Fibroblast of lung (primary cell): ENCODE results near the gene FGF1. TPM values are rescaled to one million over a fixed set of nuclear protein-coding genes. Genes with fewer than 3 reads are reported as not detected.
A peak's percentile ranks its signal among the peaks of the same experiment; 100 is the strongest.

Source experiments
- DNase-seq, 2 donors: peaks; one replicate each; pipeline versions ENCODE4 v3.0.0 to v3.0.0-alpha.2; 2010; ENCODE audit warnings: low read depth in 2 of 2
- H2AFZ ChIP-seq: 2 replicates; pipeline ENCODE4 v1.5.1; 2012; ENCODE audit warnings: low read length, control low read depth, inconsistent platforms
- H3K27ac ChIP-seq: 2 replicates; pipeline ENCODE4 v1.5.1; 2011; ENCODE audit warnings: low read length, control low read depth; ENCODE audit not compliant: insufficient read depth
- H3K27me3 ChIP-seq: 2 replicates; pipeline ENCODE4 v1.5.1; 2011; ENCODE audit warnings: mild to moderate bottlenecking, low read length; ENCODE audit not compliant: control insufficient read depth, insufficient read depth
- H3K36me3 ChIP-seq: 2 replicates; pipeline ENCODE4 v1.5.1; 2011; ENCODE audit warnings: low read length; ENCODE audit not compliant: control insufficient read depth, insufficient read depth
- H3K4me1 ChIP-seq: 2 replicates; pipeline ENCODE4 v1.5.1; 2011; ENCODE audit warnings: low read length; ENCODE audit not compliant: control insufficient read depth, insufficient read depth; ENCODE audit errors: extremely low read depth
- H3K4me2 ChIP-seq: 2 replicates; pipeline ENCODE4 v1.5.1; 2011; ENCODE audit warnings: low read length, control low read depth; ENCODE audit not compliant: insufficient read depth; ENCODE audit errors: extremely low read depth
- H3K4me3 ChIP-seq, 4 experiments: fragments of 200-600 bp in 1 of 4; sonication (generic) in 1 of 4; replicated peaks in 1 of 4; 2 replicates each; pipeline ENCODE4 v1.5.1; 2011 to 2016; ENCODE audit warnings: low read length in 4 of 4, low read depth in 3 of 4, mild to moderate bottlenecking in 3 of 4, control low read depth in 2 of 4, inconsistent platforms in 1 of 4, mixed read lengths in 1 of 4; ENCODE audit not compliant: insufficient read depth in 1 of 4; ENCODE audit errors: control extremely low read depth in 1 of 4
- H3K79me2 ChIP-seq: 2 replicates; pipeline ENCODE4 v1.5.1; 2012; ENCODE audit warnings: mild to moderate bottlenecking, low read length, inconsistent platforms; ENCODE audit not compliant: control insufficient read depth, insufficient read depth
- H3K9ac ChIP-seq: 2 replicates; pipeline ENCODE4 v1.5.1; 2011; ENCODE audit warnings: mild to moderate bottlenecking, low read length, control low read depth; ENCODE audit not compliant: insufficient read depth
- H3K9me3 ChIP-seq: 2 replicates; pipeline ENCODE4 v1.5.1; 2012; ENCODE audit warnings: low read depth, low read length; ENCODE audit not compliant: control insufficient read depth, insufficient read depth
- H4K20me1 ChIP-seq: 2 replicates; pipeline ENCODE4 v1.5.1; 2011; ENCODE audit warnings: low read length; ENCODE audit not compliant: control insufficient read depth, insufficient read depth; ENCODE audit errors: extremely low read depth
- CTCF ChIP-seq, 2 donors: IDR thresholded peaks in 1 of 2; conservative IDR thresholded peaks in 1 of 2; 1 replicate in 1 of 2; 2 replicates in 1 of 2; pipeline ENCODE4 v1.5.1; 2011 to 2012; ENCODE audit warnings: low read length in 2 of 2, control low read depth in 1 of 2, inconsistent platforms in 1 of 2, low read depth in 1 of 2, mild to moderate bottlenecking in 1 of 2
- EZH2 ChIP-seq: IDR thresholded peaks from 2 replicates; pipeline ENCODE4 v1.5.1; 2012; ENCODE audit warnings: low read length, control low read depth, mild to moderate bottlenecking; ENCODE audit errors: missing control alignments
- polyA plus RNA-seq, 2 donors: library from polyadenylated mRNA; depleted of rRNA in 1 of 2; stranded (reverse) in 1 of 2; unstranded in 1 of 2; fragments of >200 nt; gene quantifications; 2 replicates each; pipeline ENCODE4 v1.2.1, GENCODE V29; 2011 to 2012; ENCODE audit warnings: missing spikeins in 1 of 2
- total RNA-seq: library from RNA; depleted of rRNA; stranded (reverse); fragments of >200 nt; gene quantifications from 2 replicates; pipeline ENCODE4 v1.2.1, GENCODE V29; 2014

Gene FGF1
- total and polyA plus RNA-seq, 2 donors (not counting 1 experiment from before 2014, with no cell fraction given) = 3.5 to 17.7 TPM

- peak overlapping the region; percentile 19 for H3K4me2 ChIP-seq
- H3K27me3 ChIP-seq = no peaks in the 10 kb centered on the region
- H3K9ac ChIP-seq = no peak overlapping the region
- peaks cover 5% of the 10 kb centered on the region for H3K4me1 ChIP-seq
- DNase-seq = no peak
- no peak overlapping the region for H3K4me3 ChIP-seq
- no peaks in the 10 kb centered on the region for H3K9me3 ChIP-seq
- no peaks in the 10 kb centered on the region for H4K20me1 ChIP-seq
- H3K79me2 ChIP-seq = no peaks in the 10 kb centered on the region
- H2AFZ ChIP-seq = no peak overlapping the region
- TF ChIP-seq EZH2 (no peak), CTCF (conservative IDR thresholded peaks at IDR 0.05 in 1 of 2, IDR thresholded peaks at IDR 0.05 in 1 of 2; ENCODE audit: low read depth in 1 of 2, low read length in 2 of 2) (no peak)
- H3K27ac ChIP-seq = no peak overlapping the region
- no peaks in the 10 kb centered on the region for H3K36me3 ChIP-seq
Measured at GRCh38 chr5:142561029-142561428, 124.9 kb downstream of the FGF1 start.

GRCh38 chr5:142552107-142552506 lies 133.8 kb downstream of the FGF1 start:
- H3K9ac ChIP-seq = no peak overlapping the region
- H3K4me1 ChIP-seq = peaks cover 4% of the 10 kb centered on the region
- H3K4me2 ChIP-seq = no peak overlapping the region
- TF ChIP-seq CTCF (conservative IDR thresholded peaks at IDR 0.05 in 1 of 2, IDR thresholded peaks at IDR 0.05 in 1 of 2; ENCODE audit: low read depth in 1 of 2, low read length in 2 of 2) (no peak), EZH2 (no peak)
- H2AFZ ChIP-seq = peak overlapping the region; percentile 69
- no peaks in the 10 kb centered on the region for H3K27me3 ChIP-seq
- no peak overlapping the region for H3K27ac ChIP-seq
- no peak for DNase-seq
- H3K36me3 ChIP-seq = no peaks in the 10 kb centered on the region
- no peaks in the 10 kb centered on the region for H3K9me3 ChIP-seq
- no peaks in the 10 kb centered on the region for H3K79me2 ChIP-seq
- H3K4me3 ChIP-seq = no peak overlapping the region
- no peaks in the 10 kb centered on the region for H4K20me1 ChIP-seq

- peak overlapping the region; percentile 20 to 48 (median 32) for H3K4me3 ChIP-seq
- no peak for DNase-seq
- H3K9me3 ChIP-seq = no peaks in the 10 kb centered on the region
- peak overlapping the region; percentile 69 for H2AFZ ChIP-seq
- peaks cover 4% of the 10 kb centered on the region for H3K4me1 ChIP-seq
- H3K9ac ChIP-seq = peak overlapping the region; percentile 36
- H3K36me3 ChIP-seq = no peaks in the 10 kb centered on the region
- no peaks in the 10 kb centered on the region for H4K20me1 ChIP-seq
- H3K4me2 ChIP-seq = peak overlapping the region; percentile 77
- no peaks in the 10 kb centered on the region for H3K79me2 ChIP-seq
- H3K27ac ChIP-seq = no peak overlapping the region
- H3K27me3 ChIP-seq = no peaks in the 10 kb centered on the region
- TF ChIP-seq EZH2 (no peak), CTCF (conservative IDR thresholded peaks at IDR 0.05 in 1 of 2, IDR thresholded peaks at IDR 0.05 in 1 of 2; ENCODE audit: low read depth in 1 of 2, low read length in 2 of 2) (no peak)
Measured at GRCh38 chr5:142551338-142552067, 134.4 kb downstream of the FGF1 start.
